Measurements from ENCODE around the gene MAN2B1. TPM values are rescaled to one million over a fixed set of nuclear protein-coding genes. Genes with fewer than 3 reads are reported as not detected.

MAN2B1 gene
- total RNA-seq (2013) = 334 TPM
- polyA plus RNA-seq (100 to 1,000 TPM; 218 to 305 (median 295) TPM), polyA minus RNA-seq (264 and 483 TPM in 2 replicates), total RNA-seq (66.5 to 202 (median 161) reads per million in 11 experiments)

- Histone ChIP-seq H3K9me3 (replicated peaks in 1 of 2; ENCODE audit: control insufficient read depth in 1 of 2, insufficient read depth in 1 of 2, low read length in 2 of 2) (no peaks in the 10 kb centered on the region), H3K4me3 (replicated peaks in 1 of 3; ENCODE audit: low read depth in 2 of 3, low read length in 3 of 3) (peak within 1 kb of the TSS; percentile 93 to 98 (median 96)), H4K20me1 (ENCODE audit: insufficient read depth, low read length) (peaks cover 39% of the 10 kb centered on the region), H2AFZ (ENCODE audit: insufficient read depth, low read depth, low read length, poor library complexity, severe bottlenecking) (peak within 1 kb of the TSS; percentile 85), H3K36me3 (replicated peaks in 1 of 2; ENCODE audit: control insufficient read depth in 1 of 2, insufficient read depth in 2 of 2, low read length in 2 of 2) (peaks cover 32 to 34% of the 10 kb centered on the region in 2 donors), H3K79me2 (ENCODE audit: insufficient read depth, low read length) (peaks cover 72% of the 10 kb centered on the region), H3K27ac (ENCODE audit: low read depth in 1 of 2, low read length in 2 of 2) (peak within 1 kb of the TSS; percentile 76 to 100), H3K4me2 (replicated peaks; ENCODE audit: extremely low read depth, low read length, poor library complexity, severe bottlenecking) (peak within 1 kb of the TSS; percentile 77), H3K4me1 (ENCODE audit: control insufficient read depth in 1 of 2, insufficient read depth in 2 of 2, low read length in 2 of 2) (peaks cover 49 to 61% of the 10 kb centered on the region in 2 donors), H3K27me3 (ENCODE audit: control insufficient read depth in 2 of 2, insufficient read depth in 2 of 2, low read length in 2 of 2) (no peaks in the 10 kb centered on the region), H3K9ac (ENCODE audit: insufficient read depth, low read length, poor library complexity, severe bottlenecking) (peak within 1 kb of the TSS; percentile 95)
- H3K4me3 Mint-ChIP-seq = peak within 1 kb of the TSS; percentile 95 to 98
- H3K27me3 Mint-ChIP-seq (ENCODE audit: low read depth in 3 of 3) = peaks cover 0 to 3% (median 2%) of the 10 kb centered on the region in 3 donors
- TF ChIP-seq, protein P1, sequence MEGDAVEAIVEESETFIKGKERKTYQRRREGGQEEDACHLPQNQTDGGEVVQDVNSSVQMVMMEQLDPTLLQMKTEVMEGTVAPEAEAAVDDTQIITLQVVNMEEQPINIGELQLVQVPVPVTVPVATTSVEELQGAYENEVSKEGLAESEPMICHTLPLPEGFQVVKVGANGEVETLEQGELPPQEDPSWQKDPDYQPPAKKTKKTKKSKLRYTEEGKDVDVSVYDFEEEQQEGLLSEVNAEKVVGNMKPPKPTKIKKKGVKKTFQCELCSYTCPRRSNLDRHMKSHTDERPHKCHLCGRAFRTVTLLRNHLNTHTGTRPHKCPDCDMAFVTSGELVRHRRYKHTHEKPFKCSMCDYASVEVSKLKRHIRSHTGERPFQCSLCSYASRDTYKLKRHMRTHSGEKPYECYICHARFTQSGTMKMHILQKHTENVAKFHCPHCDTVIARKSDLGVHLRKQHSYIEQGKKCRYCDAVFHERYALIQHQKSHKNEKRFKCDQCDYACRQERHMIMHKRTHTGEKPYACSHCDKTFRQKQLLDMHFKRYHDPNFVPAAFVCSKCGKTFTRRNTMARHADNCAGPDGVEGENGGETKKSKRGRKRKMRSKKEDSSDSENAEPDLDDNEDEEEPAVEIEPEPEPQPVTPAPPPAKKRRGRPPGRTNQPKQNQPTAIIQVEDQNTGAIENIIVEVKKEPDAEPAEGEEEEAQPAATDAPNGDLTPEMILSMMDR (IDR thresholded peaks at IDR 0.05) = no peak
- peak; percentile 76 to 84 (median 78) for DNase-seq
- peak within 1 kb of the TSS; percentile 94 to 100 (median 97) for H3K27ac Mint-ChIP-seq
- H3K36me3 Mint-ChIP-seq = peaks cover 22 to 40% of the 10 kb centered on the region in 2 donors
- H3K9me3 Mint-ChIP-seq = no peaks in the 10 kb centered on the region
- peaks cover 42% of the 10 kb centered on the region for H3K4me1 Mint-ChIP-seq
- intact Hi-C loops (cut with micrococcal nuclease) = loop anchor here (5.0 to 10.0 kb wide), 4 partner anchors 52 to 502 kb away; partner anchors contain the start of genes ZNF490 (in 2 of the 2), ZNF791 (in 2 of the 2), JUNB (in 1 of the 2) and ZNF136 (in 1 of the 2)
- under 1% methylated on average over 46 of the region's 46 CpGs for WGBS (ENCODE audit: insufficient coverage)
These were observed at the start of gene MAN2B1, which contains the start of gene WDR83 for GRCh38 chr19:12666265-12667048. MAN2B1 (minus strand) TSS chr19:12666742; CDS start chr19:12666701, 41 bp downstream. WDR83 (plus strand) TSS chr19:12666807; CDS start chr19:12669791, 2,984 bp downstream.

GRCh38 chr19:12715929-12716328 lies 49.4 kb upstream of the MAN2B1 start:
- H3K4me3 Mint-ChIP-seq = no peak overlapping the region
- no peak overlapping the region for H3K27ac Mint-ChIP-seq
- H3K4me1 Mint-ChIP-seq = peaks cover 8% of the 10 kb centered on the region
- Histone ChIP-seq H3K9me3 (replicated peaks in 1 of 2; ENCODE audit: control insufficient read depth in 1 of 2, insufficient read depth in 1 of 2, low read length in 2 of 2) (no peaks in the 10 kb centered on the region), H3K36me3 (replicated peaks in 1 of 2; ENCODE audit: control insufficient read depth in 1 of 2, insufficient read depth in 2 of 2, low read length in 2 of 2) (peaks cover 46 to 67% of the 10 kb centered on the region in 2 donors), H2AFZ (ENCODE audit: insufficient read depth, low read depth, low read length, poor library complexity, severe bottlenecking) (no peak overlapping the region), H3K27me3 (ENCODE audit: control insufficient read depth in 2 of 2, insufficient read depth in 2 of 2, low read length in 2 of 2) (no peaks in the 10 kb centered on the region), H3K4me3 (replicated peaks in 1 of 3; ENCODE audit: low read depth in 2 of 3, low read length in 3 of 3) (no peak overlapping the region), H3K27ac (ENCODE audit: low read depth in 1 of 2, low read length in 2 of 2) (no peak overlapping the region), H3K79me2 (ENCODE audit: insufficient read depth, low read length) (peaks cover 38% of the 10 kb centered on the region), H3K9ac (ENCODE audit: insufficient read depth, low read length, poor library complexity, severe bottlenecking) (no peak overlapping the region), H3K4me2 (replicated peaks; ENCODE audit: extremely low read depth, low read length, poor library complexity, severe bottlenecking) (no peak overlapping the region), H4K20me1 (ENCODE audit: insufficient read depth, low read length) (no peaks in the 10 kb centered on the region), H3K4me1 (ENCODE audit: control insufficient read depth in 1 of 2, insufficient read depth in 2 of 2, low read length in 2 of 2) (peaks cover 5 to 7% of the 10 kb centered on the region in 2 donors)
- H3K27me3 Mint-ChIP-seq (ENCODE audit: low read depth in 3 of 3) = peaks cover 0 to 1% (median 0%) of the 10 kb centered on the region in 3 donors
- intact Hi-C loops (cut with micrococcal nuclease) = loop anchor here in 1 of 2 donors (2.0 kb wide), 1 partner anchor 41 kb away; no protein-coding TSS in a partner anchor
- peaks cover 55 to 77% of the 10 kb centered on the region in 2 donors for H3K36me3 Mint-ChIP-seq
- peaks cover 0 to 4% (median 0%) of the 10 kb centered on the region in 7 donors for H3K9me3 Mint-ChIP-seq
- TF ChIP-seq, protein P1 (IDR thresholded peaks at IDR 0.05) = no peak
- no CpG with 5 or more reads among the region's 3 CpGs for WGBS (ENCODE audit: insufficient coverage)
- DNase-seq = no peak

Data from CD14-positive monocyte (primary cell).